Activated naive CD4-positive, alpha-beta T cell treated with anti-CD3 and anti-CD28 coated beads, Interleukin-2, amount 50 U/mL, for 16 hours (primary cell): ENCODE measurements around the gene AGTPBP1.
A peak's percentile ranks its signal among the peaks of the same experiment; 100 is the strongest.
"Not testable (repeated sequence)": the region's sequence is repeated elsewhere in the genome, so short reads cannot be mapped to it uniquely, and the experiment has no call there.

Source experiments
- DNase-seq: peaks from one replicate; pipeline ENCODE4 v3.0.0-alpha.2; 2020

The AGTPBP1 gene, protein sequence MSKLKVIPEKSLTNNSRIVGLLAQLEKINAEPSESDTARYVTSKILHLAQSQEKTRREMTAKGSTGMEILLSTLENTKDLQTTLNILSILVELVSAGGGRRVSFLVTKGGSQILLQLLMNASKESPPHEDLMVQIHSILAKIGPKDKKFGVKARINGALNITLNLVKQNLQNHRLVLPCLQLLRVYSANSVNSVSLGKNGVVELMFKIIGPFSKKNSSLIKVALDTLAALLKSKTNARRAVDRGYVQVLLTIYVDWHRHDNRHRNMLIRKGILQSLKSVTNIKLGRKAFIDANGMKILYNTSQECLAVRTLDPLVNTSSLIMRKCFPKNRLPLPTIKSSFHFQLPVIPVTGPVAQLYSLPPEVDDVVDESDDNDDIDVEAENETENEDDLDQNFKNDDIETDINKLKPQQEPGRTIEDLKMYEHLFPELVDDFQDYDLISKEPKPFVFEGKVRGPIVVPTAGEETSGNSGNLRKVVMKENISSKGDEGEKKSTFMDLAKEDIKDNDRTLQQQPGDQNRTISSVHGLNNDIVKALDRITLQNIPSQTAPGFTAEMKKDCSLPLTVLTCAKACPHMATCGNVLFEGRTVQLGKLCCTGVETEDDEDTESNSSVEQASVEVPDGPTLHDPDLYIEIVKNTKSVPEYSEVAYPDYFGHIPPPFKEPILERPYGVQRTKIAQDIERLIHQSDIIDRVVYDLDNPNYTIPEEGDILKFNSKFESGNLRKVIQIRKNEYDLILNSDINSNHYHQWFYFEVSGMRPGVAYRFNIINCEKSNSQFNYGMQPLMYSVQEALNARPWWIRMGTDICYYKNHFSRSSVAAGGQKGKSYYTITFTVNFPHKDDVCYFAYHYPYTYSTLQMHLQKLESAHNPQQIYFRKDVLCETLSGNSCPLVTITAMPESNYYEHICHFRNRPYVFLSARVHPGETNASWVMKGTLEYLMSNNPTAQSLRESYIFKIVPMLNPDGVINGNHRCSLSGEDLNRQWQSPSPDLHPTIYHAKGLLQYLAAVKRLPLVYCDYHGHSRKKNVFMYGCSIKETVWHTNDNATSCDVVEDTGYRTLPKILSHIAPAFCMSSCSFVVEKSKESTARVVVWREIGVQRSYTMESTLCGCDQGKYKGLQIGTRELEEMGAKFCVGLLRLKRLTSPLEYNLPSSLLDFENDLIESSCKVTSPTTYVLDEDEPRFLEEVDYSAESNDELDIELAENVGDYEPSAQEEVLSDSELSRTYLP

DNA sequence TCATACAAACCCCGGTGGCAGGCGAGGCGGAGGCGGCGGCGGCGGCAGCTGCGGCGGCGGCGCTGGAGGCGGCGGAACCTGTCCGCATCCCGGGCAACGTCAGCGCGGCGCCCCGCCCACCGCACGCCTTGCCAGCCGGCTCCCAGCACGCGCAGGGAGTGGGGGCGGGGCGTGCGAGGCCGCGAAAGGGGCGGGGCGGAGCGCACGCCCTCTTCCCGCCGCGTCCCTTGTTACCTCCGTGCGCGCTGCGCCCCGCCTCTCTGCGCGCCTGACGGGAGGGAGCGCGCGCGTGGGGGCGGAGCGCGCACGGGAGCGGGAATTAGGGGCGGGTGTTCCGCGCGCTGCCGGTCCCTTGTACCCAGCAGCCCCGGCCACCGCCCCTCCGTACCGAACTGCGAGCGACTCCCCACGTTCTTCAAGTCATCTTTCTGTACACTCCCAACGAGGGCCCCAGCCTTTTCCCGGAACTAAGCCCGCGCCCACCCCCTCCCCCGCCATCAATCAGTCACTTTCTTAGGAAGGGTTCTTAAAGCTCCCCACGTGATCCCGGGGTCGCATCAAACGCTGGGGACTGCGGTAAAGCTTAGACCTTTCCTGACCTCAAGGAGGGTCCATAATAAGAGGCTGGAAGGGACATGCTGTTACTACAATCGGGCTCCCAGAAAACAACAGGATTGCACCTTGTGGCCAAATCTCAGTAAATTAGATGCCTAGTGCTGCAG lies at the start of gene AGTPBP1:
Gene AGTPBP1, minus strand, starts transcription at position 80 of the 722 bp plus-strand sequence. CDS start 29,421 bp downstream, outside the sequence.
- peak; percentile 99 for DNase-seq

DNA sequence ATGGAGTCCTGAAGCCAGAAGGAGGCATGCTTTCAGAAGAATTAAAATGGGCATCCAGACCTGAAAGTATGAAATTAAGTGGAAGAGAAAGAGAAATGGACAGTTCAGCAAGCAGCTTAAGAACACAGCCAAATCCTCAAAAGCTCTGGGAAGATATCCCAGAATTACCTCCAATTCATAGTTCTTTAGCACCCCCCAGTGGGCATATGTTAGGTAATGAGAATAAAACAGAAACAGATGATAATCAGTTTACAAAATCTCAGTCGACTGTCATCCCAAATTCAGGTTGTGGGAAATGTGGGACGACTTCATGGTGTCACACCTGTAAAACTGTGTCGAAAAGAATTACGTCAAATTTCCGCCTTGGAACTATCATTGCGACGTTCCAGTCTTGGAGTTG lies 44.4 kb upstream of the AGTPBP1 start:
- not testable (repeated sequence) for DNase-seq

DNA sequence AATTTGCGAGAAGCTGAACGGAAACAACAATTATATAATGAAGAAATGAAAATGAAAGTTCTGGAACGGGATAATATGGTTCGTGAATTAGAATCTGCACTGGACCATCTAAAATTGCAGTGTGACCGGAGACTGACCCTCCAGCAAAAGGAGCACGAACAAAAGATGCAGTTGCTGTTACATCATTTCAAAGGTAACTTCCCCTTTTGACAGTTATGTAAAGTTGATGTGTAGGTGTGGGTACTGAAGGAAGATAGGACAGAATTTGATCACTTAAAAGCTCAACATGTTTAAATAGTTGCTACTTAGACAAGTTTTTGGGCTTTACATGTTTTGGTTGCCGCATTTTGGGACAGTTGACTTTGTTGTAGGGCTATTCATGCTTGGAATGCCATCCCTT lies 32.1 kb upstream of the AGTPBP1 start:
- not testable (repeated sequence) for DNase-seq

DNA sequence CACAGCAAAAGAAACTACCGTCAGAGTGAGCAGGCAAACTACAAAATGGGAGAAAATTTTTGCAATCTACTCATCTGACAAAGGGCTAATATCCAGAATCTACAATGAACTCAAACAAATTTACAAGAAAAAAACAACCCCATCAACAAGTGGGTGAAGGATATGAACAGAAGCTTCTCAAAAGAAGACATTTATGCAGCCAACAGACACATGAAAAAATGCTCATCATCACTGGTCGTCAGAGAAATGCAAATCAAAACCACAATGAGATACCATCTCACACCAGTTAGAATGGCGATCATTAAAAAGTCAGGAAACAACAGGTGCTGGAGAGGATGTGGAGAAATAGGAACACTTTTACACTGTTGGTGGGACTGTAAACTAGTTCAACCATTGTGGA lies 20.0 kb upstream of the AGTPBP1 start:
- DNase-seq, result not testable (repeated sequence)

DNA sequence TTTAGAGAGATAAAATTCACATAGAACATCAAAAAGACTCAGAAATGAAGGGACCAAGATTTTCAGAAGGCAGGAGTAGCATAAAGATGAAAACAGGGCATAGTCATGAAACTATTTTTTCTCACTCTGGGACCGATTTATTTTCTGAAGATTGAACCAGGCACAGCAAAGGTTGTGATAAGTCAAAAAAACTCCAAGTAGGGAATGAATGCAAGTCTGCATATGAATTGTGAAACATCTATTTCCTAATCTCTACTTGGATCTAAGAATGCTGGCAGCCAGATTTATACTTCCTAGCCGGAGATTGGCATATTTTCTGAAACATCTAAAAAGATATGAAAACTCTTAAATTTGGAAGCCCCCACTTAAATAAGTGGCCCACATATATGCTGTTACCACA lies 16.0 kb upstream of the AGTPBP1 start:
- not testable (repeated sequence) for DNase-seq

DNA sequence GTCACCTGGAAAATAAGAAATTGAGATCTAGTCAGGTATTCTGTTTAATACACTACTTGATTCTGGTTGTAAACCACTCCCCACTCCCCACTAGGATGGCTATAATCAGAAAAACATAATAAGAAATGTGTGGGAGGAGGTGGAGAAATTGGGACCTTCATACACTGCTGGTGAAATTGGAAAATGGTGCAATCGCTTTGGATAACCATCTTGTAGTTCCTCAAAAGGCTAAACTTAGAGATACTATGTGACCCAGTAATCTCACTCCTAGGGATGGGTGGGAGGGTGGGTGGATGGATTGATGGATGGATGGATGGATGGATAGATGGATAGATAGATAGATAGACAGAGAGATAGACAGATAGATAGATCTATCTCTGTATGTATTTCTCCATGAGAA lies 14.5 kb upstream of the AGTPBP1 start:
- DNase-seq, result not testable (repeated sequence)

DNA sequence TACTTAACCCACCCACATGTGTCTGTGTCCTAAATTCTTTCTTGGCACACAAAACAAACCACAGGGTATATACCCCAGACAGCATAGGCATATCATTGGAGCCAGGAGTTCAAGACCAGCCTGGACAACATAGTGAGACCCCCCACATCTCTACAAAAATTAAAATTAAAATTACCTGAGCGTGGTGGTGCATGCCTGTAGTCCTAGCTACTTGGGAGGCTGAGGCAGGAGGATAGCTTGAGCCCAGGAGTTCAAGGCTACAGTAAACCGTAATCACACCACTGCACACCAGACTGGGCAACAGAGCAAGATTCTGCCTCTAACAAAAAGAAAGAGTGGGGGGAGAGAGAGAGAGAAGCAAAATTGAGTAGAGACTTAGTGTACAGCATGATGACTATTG lies 4.6 kb upstream of the AGTPBP1 start:
- no peak for DNase-seq

DNA sequence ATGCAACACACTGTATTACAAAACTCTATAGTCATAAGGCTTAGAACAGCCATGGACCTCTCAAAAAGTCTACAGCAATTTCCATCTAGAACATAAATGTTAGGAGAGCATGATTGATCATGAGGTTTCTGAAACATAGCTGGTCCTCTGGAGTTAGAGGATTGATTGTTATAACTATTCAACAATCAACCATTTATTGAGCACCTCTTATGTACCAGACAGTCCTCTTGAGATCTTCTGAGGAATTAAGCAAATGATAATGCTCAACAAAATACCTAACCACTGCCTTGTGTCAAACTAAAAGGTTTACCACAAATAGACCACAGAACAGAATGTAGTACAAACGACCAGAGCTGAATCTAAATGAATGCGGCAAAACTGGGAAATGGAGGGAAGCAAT lies 3.4 kb upstream of the AGTPBP1 start:
- no peak for DNase-seq

DNA sequence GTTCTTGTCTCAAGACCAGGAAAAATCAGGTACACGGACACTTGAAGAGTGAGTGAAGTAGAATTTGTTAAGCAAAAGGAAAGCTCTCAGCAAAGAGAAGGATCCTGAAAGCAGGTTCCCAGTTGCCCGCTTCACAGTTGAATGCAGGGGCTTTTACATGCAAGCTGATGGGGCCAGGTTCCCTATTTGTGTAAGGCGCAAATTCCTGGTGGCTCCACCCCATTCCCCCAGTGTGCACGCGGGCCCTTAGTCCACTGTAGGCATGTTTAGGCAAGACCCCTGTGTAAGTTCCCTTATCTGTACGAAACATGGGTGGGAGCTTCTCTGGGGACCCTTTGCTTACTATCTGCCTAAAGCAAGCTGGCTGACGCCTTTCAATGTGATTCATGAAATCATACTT lies 2.7 kb upstream of the AGTPBP1 start:
- DNase-seq, result no peak

DNA sequence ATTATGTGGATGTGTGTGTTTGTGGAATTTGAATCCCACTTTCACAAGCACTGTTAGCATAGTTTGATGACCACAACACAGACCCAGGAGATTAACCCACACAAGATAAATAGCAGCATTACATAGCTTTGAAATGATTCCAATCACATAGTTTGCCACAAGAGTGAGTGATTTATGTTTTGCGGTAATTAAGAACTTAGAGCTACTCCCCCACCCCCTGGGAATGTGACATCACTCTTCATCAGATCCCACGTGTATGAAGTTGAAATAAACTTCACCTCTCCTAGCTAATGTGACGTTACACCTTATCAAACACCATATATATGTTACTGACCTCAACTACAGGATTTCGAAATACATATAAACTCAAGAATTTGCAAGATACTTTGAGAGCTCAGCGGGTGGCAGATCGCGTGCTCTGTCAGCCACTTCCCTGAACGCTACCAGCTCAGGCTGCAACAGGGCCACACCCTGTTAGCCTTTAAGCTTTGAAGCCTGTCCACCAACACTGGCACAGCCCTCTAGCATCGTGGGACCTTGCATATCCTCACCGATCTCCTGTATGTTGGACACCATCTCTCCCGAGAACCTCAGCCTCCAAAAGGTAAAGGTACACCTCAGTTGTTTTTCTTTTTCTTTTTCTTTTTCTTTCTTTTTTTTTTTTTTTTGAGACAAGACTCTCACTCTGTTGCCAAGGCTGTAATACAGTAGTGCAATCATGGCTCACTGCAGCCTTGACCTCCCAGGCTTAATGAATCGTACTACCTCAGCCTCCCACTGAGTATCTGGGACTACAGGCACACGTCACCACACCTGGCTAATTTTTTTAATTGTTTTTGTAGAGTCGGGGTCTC lies 1.7 kb upstream of the AGTPBP1 start:
- DNase-seq, result no peak

DNA sequence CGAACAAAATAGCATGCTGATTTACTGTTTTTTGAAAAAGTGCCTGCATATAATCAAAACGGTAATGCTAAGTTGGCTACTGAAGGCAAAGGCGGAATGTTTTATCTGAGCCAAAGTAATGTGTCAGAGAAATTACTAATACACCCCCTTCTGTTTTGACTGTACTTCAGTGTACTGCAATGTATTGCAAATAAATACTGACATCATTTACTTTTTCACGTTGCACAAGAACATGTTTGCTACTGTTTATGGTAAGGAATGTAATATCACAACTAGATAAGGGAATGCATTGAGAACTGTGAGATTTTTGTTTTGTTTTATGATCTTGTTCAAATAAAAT lies 813 bp upstream of the AGTPBP1 start:
- DNase-seq, result no peak

DNA sequence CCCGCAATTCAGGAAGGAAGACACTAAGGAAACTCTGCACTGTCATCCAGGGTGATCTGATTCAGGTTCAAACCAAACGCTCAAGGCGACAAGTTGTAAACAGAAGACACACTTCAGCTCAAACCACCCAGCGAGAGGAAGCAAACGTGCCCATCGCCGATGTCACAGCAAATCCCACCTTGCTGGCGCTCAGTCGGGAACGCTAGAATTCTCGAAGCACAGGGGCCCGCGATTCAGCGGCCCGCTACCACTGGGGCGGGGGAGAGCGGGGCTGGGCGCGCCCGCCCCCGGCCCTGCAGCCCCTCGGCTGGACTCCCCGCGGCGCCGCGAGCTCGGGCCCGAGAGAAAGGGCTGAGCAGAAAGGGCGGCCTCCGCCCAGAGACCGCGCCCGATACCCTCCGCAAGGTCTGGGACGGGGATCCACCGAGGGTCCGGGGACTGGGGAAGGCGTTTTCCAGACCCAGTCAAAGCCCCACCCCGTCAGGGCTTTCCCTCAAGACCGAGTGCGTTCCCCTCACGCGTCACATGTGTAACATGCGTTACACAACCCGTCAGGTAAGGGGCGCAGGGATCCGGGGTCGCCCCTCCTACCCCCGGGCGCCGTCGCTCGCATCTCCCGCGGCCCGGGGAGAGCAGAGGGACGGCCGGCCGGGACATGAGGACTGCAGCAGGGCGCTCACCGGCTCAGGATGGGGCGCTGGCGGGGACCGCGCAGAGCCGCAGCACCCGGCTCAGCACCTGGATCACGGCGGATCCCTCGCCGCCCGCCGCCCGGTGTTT lies 469 bp downstream of the AGTPBP1 start:
- peak; percentile 68 for DNase-seq

DNA sequence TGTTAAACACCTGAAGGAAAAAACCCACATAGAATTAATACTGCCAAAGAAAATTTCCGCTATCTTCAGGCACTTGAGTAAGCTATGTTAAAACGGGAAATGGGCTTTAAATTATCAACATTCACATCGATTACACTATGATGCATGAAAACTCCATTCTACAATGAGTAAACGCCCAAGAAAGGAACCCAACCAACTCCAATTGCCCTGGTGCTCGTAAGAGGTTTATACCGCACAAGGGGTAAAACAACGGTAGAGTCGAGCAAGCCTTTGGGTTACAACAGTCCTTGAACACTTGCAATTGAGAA lies 1.0 kb downstream of the AGTPBP1 start:
- no peak for DNase-seq

DNA sequence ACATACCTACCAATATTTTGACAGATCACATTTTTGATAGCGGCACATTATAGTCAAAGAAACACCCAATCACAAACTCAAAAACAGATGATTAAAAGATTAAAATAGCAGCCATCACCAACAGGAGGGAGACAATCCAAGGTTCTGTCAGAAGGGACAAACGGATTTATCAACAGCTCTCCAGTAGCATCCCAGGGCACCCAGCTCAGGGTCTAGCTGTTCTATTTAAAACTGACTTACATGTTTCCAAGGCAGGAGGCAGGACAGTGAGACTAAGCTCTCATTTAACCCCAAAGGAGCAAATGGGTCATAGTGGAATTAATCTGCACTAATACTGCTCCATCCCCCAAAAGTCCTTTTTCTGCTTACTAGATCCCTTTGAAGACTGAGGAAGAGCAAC lies 3.2 kb downstream of the AGTPBP1 start:
- DNase-seq, result no peak

DNA sequence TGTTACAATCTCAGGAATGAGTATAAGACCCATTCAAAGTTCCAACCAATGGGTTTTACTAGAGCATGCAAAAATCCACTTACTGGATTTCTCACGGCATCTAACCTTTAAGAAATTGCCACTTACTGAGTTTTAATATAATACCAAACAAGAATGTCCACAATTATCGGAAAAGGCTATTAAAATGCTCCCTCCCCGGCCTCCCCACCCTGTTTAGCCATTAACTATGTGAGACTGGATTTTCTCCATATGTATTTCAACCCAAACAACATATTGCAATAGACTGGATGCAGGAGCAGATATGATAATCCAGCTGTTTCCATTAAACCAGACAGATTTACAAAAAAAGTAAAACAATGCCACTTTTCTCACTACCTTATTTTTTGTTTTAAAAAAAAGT lies 4.1 kb downstream of the AGTPBP1 start:
- DNase-seq, result no peak

DNA sequence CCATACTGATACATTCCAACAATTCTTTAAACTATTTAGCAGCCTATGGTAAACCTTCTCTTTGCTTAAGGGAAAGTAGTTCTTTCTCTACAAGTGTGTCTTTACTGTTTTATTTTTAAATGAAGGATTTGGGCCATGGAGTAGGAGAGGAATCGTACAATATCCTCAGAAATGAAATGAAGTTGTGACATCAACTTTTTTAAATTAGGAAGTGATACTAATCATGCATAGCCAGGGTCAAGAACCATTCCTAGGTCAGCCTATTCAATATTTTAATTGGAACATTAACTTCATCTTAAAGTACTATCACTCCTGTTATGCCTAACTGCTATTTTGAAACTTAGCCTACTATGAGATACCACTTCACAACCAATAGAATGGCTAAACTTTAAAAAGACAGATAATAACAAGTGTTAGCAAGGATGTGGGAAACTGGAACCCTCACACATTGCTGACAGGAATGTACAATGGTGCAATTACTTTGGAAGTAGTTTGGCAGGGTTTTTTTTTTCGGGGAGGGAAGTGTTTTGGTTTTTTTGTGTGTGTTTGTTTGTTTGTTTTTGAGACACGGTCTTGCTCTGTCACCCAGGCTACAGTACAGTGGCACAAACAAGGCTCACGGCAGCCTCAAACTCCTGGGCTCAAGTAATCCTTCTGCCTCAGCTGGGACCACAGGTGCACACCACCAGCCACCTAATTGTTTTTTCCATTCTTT lies 10.7 kb downstream of the AGTPBP1 start:
- DNase-seq, result no peak

DNA sequence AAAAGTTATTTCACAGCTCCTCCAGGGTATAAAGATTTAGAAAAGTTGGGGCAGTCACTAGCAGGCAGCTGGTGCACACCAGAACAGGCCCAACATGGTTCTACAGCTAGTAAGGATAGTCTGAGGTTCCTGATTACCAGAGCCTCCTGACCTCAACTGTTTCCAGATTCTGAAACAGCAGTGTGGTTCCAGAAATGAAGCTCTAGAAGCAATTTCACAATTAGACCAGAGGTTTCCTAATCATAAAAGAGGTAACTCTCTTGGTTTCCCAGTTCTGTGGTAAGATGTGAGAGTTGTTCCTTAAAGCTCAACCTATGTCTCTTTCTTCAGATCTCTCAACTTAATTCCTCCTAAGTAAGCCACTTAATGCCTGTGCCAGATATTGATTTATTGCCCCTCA lies 11.9 kb downstream of the AGTPBP1 start:
- DNase-seq, result no peak

DNA sequence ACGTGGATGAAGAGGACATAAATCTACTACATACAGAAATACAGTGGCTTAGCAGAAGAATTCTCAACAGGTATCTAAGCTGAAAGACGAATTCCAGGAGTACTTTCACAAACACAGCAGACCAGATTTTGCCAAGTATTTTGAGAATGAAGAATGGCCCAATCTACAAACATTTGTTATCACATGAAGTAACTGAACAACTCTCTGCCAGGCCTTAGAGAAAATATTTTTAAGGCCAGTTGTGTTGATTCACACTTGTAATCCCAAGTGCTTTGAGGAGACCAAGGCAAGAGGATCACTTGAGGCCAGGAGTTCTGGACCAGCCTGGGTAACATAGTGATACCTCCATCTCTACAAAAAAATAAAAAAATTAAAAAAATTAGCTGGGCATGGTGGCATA lies 14.3 kb downstream of the AGTPBP1 start:
- no peak for DNase-seq

DNA sequence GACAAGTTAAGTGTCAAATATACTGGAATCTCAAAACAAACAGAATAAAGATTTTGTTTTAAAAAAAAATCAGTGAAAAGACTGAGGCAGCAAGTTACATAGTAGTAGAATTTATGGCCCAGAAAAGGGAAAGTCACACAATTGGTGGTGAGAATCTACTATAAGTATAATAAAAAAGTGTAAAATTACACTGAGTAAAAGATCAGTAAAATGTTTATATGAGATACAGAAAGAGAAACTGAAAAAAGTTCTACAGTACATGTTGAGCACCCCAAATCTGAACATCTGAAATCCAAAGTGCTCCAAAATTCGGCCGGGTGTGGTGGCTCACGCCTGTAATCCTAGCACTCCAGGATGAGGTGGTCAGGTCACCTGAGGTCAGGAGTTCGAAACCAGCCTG lies 15.0 kb downstream of the AGTPBP1 start:
- DNase-seq, result no peak

DNA sequence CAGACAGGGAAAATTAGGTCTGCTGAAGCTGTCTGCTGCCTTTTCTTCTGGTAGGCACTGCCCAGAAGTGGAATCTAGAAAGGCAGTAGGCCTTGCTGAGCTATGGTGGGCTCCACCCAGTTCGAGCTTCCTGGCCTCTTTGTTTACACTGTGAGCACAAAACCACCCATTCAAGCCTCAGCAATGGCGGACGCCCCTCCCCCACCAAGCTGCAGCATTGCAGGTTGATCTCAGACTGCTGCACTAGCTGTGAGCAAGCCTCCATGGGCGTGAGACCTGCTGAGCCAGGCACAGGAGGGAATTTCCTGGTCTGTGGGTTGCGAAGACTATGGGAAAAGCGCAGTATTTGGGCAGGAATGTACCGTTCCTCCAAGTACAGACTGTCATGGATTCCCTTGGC lies 18.5 kb downstream of the AGTPBP1 start:
- DNase-seq, result peak; percentile 32
